Measurements from ENCODE around the gene SLC23A2. TPM values are rescaled to one million over a fixed set of nuclear protein-coding genes. Genes with fewer than 3 reads are reported as not detected.
"Not testable (repeated sequence)": the region's sequence is repeated elsewhere in the genome, so short reads cannot be mapped to it uniquely, and the experiment has no call there.

Gene SLC23A2
- 9.4 TPM for polyA plus RNA-seq (ENCODE audit: insufficient read length)

DNA sequence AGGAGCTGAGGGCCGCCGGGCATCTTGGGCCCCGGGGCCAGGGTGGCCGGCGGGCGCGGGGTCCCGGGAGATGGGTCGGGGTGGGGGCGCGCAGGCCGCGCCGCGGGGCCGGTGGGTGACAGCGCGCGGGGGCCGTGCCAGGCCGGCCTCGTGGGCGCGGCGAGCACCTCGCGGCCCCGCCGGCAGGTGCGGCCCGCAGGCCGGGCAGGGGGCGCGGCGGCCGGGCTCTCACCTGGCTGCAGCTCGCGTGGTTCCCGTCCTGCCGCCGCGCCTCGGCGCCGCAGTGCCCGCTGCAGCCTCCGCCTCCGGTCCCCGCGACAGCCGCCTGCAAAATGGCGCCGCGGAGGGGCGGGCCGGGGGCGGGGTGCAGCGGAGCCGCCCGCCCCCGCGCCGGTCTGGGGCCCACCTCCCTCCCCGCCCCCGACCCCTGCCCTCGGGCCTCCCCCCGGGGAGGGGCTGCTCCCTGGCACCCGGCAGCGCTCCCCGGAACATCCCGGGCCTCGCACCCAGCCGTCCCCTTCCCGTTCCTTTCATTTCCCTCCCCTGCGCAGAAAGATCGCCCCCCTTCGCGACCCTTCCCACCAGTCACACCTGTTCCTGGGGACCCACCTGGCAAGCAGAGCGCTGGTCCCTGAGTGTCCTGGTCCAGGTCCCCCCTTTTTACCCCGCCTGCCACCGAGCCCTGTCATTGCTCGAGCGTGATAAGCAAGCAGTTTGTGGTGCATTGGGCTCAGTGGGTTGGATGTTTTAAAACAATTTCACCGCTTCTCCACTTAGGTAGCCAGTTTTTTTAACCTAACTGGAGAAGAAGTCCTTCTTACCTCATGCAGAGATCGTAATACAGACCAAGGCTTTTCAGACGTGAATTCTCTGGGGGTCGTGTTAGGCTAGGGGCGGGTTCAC lies at the start of gene SLC23A2:
TSS of gene SLC23A2 (minus strand) at position 337 of the 903 bp plus-strand sequence. CDS start 68,948 bp downstream, outside the sequence.
- DNase-seq (ENCODE audit: low read depth) = no peak

DNA sequence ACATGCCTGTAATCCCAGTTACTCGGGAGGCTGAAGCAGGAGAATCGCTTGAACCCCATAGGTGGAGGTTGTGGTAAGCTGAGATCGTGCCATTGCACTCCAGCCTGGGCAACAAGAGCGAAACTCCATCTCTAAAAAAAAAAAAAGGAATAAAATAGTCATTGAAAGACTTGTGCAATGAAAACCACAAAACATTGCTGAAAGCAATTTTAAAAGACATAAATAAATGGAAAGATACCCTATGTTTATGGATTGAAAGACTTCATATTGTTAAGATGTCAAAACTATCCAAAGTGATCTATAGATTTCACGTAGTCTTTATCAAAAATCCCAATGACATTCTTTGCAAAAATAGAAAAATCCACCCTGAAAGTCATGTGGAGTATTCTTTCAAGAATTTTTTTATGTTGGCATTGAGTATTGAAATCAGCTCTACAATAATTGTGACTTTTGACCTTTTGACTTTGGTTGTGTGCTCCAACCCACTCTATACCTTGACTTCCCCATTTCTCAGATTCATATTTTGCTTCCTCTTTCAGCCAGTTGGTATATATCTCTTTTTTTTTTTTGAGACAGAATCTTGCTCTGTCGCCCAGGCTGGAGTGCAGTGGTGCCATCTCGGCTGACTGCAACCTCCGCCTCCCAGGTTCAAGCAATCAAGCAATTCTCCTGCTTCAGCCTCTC lies 45.5 kb upstream of the SLC23A2 start:
- DNase-seq (ENCODE audit: low read depth) = no peak

DNA sequence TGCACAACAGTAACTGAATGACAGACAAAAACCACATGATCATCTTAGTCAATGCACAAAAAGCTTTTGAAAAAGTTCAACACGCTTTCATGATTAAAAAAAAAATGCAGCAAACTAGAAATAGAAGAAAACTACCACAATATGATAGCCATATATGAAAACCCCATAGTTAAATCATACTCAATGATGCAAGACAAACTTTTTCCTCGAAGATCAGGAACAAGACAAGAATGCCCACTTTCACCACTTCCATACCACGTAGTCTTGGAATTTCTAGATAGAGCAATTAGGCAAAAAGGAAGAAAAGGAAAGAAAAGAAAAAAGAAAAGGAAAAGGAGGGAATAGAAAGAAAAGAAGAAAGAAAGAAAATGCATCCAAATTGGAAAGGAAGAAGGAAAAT lies 44.6 kb upstream of the SLC23A2 start:
- no peak for DNase-seq (ENCODE audit: low read depth)

DNA sequence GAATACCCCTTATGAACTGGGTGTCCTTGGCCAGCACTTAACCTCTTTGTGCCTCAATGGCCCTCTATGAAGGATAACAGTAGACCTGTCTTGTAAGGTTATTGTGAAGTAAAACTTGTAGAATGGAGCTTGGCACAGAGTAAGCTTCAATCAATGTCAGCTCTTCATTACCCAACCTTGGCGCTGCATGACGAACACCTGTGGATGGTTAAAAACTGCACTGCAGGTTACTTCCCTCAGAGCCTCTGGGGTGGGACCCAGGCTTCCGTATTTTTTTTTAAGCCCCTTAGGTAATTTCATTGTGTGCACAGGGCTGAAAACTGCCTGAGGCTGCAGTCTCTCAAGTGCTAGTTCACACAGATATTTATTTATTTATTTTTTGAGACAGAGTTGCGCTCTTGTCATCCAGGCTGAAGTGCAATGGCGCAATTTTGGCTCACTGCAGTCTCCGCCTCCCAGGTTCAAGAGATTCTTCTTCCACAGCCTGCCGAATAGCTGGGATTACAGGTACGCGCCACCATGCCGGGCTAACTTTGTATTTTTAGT lies 42.8 kb upstream of the SLC23A2 start:
- DNase-seq (ENCODE audit: low read depth) = no peak

DNA sequence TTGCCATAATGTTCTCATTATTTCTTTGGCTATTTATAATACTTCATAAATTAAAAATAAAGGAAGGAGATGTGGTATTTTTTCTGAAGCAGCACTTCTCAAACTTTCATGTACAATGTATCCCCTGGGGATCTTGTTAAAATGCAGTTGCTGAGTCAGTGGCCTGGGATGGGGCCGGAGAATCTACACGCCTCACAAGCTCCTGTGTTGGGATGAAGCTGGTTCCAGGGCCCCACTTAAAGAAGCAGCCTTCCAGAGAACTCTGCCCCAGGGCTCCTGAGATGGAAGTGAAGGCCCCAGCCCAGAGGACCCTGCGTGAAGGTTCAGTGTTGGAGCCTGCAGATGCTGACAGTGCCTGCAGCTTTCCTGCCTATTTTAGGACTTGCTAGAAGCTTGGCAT lies 40.1 kb upstream of the SLC23A2 start:
- no peak for DNase-seq (ENCODE audit: low read depth)

DNA sequence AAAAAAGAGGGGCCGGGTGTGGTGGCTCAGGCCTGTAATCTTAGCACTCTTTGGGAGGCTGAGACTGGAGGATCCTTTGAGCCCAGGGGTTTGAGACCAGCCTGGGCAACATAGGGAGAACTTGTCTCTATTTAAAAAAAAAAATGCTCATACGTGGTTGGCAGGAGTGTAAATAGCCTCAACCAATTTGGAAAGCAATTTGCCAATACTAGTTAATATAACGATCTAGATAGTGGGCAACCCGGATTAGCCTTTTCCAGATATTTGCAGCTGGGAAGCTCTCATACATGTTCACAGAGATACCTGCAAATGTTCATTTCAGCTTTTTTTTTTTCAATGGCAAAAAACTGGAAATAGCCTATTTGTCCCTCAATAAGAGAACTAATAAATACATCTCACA lies 39.0 kb upstream of the SLC23A2 start:
- no peak for DNase-seq (ENCODE audit: low read depth)

DNA sequence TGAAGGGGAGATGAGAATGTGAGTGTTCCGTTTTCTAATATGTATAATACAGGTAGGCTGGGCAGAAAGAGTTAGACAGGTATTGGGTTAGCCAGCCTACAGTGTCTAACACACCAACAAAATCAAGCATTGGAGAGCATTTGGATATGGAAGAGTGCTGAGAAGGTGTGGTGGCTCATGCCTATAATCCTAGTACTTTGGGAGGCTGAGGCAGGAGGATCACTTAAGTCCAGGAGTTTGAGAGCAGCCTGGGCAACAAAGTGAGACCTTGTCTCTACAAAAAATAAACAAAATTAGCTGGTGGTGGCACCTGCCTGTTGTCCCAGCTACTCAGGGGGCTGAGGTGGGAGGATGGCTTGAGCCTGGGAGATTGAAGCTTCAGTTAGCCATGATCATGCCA lies 38.6 kb upstream of the SLC23A2 start:
- DNase-seq (ENCODE audit: low read depth) = no peak

DNA sequence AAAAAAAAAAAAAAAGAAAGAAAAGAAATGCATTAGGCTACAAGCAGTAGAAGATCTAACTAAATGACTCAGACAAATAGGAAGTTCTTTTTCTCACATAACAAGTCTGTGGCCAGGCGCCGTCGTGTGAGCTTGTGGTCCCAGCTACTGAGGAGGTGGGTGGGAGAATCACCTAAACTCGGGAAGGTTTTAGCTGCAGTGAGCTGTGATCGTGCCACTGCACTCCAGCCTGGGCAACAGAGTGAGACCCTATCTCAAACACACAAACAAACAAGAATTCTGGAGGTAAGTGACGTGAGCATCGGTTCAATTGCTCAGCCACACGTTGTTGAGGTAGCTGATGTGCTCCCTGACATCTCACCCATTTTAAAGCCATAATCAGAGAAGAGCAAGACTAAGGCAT lies 37.9 kb upstream of the SLC23A2 start:
- no peak for DNase-seq (ENCODE audit: low read depth)

DNA sequence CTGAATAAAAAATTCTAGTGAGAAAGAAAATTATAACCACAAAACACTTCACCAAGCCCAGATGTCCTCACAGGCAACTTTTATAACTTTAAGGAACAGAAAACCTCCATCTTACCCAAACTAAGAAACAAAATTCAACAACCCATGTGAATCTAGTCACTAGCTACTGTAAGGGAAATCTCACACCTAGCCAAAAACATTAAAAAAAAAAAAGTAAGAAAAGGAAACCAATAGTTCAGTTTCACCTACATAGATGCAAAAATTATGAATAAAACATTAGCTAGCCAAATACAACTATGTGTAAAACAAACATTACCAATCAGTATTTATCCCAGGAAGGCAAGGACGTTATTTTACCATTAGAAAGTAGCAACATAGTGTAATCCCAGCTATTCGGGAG lies 35.5 kb upstream of the SLC23A2 start:
- DNase-seq (ENCODE audit: low read depth) = no peak

DNA sequence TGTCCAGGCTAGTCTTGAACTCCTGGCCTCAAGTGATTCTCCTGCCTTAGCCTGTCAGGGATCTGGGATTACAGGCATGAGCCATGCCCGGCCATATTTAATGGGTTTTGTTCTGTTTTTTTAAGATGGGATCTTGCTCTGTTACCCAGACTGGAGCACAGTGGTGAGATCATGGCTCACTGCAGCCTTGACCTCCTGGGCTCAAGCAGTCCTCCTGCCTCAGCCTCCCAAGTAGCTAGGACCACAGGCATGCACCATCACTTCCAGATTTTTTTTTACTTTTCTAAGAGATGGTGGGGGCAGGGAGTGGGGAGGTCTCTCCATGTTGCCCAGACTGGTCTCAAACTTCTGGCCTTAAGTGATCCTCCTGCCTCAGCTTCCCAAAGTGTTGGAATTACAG lies 34.2 kb upstream of the SLC23A2 start:
- not testable (repeated sequence) for DNase-seq (ENCODE audit: low read depth)

DNA sequence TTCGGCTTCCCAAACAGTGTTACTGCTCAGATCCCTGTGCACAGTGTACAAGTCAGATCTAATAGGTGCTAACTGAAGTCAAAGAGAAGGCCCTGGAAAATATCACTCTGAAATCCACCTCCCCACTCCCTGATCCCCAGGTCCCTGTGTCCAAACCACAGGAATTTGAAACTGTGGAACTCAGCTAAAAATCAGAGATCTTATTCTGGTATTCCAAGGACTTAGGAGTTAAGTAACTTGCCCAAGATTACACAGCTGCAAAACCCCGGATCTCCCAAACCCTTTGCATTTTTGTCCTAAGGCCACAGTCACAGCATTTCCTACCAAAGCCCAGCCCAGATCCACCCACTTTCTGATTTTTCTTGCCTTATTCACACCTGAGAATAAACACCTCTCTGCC lies 32.3 kb upstream of the SLC23A2 start:
- no peak for DNase-seq (ENCODE audit: low read depth)

DNA sequence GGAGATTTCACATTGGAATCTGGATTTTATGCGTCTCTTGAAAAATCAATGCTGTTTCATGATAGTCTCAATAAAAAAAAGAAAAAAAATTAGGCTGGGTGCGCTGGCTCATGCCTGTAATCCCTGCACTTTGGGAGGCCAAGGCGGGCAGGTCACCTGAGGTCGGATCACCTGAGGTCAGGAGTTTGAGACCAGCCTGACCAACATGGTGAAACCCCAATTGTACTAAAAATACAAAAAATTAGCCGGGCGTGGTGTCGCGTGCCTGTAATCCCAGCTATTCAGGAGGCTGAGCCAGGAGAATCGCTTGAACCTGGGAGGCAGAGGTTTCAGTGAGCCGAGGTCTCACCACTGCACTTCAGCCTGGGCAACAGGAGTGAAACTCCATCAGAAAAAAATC lies 30.4 kb upstream of the SLC23A2 start:
- DNase-seq (ENCODE audit: low read depth) = not testable (repeated sequence)

DNA sequence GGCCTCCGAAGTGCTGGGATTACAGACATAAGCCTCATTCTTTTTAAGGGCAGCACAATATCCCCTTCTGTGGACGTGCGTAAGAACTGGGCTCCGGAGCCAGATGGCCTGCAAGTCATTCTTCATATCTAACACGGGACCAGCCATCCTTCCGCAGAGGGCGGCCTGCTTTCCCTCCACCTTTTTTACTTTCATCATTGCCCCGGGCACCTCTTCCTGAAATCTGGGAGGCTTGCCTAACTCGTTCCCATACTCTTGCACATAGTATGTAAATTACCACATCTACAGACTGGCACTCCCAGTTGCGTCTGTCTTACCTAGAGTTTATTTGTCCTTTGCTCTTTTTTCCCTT lies 29.9 kb upstream of the SLC23A2 start:
- no peak for DNase-seq (ENCODE audit: low read depth)

DNA sequence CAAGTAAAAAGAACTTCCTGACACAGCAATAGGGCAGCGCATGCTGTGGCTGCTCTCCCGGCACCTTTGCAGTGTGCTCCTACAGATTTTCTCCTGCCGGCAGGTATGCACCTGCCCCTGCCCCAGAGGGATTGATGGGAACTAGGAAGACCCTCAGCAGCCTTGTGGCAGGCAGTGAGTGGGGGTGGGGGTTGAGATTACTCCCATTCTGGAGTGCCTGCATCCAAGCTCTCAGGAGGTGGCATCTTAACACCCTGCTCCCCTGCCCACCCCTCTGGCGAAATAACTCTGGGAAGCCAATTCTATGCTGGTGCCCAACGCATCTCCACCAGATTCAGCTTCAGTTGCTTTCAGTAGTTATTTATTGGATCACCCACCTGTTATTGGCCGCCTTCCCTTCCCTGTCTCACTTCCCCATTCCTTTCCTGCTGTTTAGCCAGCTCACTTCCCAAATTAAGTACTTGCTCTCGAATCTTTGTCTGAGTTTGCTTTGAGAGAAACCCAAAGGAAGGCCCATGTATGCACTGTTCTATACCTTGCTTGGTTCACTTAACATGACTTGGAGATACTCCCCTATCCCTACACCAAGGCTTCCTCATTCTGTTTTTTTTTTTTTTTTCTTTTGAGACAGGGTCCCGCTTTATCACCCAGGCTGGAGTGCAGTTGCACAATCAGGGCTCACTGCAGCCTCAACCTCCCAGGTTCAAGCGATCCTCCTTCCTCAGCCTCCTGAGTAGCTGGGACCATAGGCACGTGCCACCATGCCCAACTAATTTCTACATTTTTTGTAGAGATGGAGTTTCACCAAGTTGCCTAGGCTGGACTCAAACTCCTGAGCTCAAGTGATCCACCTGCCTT lies 29.3 kb upstream of the SLC23A2 start:
- no peak for DNase-seq (ENCODE audit: low read depth)

DNA sequence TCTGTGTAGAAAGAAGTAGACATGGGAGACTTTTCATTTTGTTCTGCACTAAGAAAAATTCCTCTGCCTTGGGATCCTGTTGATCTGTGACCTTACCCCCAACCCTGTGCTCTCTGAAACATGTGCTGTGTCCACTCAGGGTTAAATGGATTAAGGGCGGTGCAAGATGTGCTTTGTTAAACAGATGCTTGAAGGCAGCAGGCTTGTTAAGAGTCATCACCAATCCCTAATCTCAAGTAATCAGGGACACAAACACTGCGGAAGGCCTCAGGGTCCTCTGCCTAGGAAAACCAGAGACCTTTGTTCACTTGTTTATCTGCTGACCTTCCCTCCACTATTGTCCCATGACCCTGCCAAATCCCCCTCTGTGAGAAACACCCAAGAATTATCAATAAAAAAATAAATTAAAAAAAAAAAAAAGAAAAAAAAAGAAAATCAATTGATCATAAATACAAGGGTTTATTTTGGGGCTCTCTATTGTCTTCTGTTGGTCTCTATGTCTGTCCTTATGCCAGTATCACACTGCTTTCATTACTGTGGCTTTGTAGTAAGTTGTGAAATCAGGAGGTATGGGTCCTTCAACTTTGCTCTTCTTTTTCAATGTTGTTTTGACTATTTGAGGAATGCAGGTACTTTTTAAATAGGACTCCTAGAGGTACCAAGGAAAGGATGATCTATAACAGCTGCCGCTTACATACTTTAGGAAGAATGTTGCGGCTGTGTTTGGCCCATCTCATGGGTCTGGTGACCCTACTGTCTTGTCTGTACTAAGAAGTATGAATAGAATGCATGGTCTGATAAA lies 27.1 kb upstream of the SLC23A2 start:
- DNase-seq (ENCODE audit: low read depth) = not testable (repeated sequence)

DNA sequence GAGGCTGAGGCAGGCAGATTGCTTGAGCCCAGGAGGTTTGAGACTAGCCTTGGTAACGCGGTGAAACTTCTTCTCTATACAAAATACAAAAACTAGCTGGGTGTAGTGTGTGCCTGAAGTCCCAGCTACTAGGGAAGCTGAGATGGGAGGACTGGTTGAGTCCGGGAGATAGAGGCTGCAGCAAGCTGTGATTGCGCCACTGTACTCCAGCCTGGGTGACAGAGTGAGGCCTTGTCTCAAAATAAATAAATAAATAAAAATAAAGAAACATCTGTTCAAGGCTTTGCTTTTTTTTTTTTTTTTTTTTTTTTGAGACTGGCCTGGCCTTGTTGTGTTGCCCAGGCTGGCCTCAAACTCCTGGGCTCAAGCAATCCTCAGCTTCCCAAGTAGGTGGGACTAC lies 23.7 kb upstream of the SLC23A2 start:
- DNase-seq (ENCODE audit: low read depth) = no peak

DNA sequence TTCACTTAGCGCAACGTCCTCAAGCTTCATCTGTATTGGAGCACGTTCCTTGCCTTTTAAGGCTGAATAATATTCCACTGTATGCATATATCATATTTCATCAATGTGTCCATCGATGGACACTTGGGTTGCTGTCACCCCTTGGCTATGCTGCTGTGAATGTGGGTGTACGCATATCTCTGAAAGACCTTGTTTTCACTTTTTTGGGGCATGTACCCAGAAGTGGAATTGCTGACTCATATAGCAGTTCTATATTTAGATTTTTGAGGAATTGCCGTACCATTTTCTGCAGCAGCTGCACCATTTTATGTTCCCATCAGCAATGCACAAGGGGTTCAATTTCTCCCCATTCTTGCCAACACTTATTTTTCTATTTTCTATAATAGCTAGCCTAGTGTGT lies 22.8 kb upstream of the SLC23A2 start:
- DNase-seq (ENCODE audit: low read depth) = no peak

DNA sequence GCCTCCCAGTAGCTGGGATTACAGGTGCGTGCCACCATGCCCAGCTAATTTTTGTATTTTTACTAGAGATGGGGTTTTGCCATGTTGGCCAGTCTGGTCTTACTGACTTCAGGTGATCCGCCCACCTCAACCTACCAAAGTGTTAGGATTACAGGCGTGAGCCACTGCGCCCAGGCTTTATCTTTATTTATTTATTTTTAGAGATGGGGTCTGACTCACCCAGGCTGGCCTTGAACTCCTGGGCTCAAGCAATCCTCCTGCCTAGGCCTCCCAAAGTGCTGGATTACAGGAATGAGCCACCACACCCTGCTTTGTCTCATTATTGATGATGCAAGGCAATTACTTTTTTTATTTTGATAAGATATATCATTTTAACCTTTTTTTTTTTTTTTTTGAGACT lies 21.9 kb upstream of the SLC23A2 start:
- DNase-seq (ENCODE audit: low read depth) = not testable (repeated sequence)

DNA sequence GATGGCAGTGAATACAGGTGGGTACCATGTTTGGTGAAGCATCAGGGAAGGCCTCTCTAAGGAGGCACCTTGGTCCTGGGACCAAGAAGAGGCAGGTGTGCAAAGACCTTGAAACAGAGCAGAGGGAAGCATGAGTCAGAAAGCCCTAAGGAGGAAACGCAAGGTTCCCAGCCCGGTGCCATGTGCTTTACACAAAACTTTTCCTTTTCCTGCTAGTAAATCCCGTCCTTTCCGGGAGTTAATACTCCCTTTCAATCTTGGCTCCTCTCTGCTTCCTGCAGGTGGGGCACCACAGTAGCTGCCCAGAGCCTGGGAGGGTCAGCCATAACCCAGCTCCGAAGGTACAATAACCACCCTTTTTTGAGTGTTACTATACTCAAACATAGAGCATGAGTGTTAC lies 19.4 kb upstream of the SLC23A2 start:
- DNase-seq (ENCODE audit: low read depth) = no peak

DNA sequence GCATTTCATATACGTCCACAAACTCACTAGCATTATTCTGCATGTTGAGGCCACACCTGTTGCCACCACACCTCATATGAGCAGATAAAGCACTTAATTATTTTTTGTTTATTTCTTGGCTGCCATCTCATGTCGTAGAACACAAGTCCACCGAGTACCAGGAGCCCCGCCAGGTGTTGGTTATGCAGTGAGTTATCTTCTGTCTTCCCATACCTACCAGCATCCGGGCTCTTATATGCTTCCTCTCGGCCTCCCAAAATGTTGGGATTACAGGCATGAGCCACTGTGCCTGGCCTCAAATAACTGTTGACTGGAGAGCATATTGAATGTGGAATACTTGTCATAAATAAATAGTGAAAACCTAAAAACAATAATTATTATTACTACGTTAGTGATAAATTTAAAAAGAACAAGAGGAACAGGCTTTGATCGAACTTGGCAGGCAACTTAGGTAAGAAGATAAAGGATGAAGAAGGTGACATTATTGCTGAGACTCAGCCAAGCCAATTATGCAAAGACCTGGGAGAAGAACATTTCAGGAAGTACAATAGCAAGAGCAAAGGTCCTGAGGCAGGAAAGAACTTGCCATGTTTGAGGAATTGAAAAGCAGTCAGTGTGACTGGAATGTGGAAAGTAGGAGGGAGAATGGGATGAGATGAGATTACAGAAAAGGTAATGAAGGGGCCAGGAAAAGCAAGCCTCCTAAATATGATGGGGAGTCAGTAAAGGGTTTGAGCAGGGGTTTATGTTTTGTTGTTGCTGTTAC lies 12.6 kb upstream of the SLC23A2 start:
- DNase-seq (ENCODE audit: low read depth) = no peak

All from forelimb muscle (tissue), 1 donor.